Osteoblast (primary cell): ENCODE measurements around the gene PGAM5. TPM values are rescaled to one million over a fixed set of nuclear protein-coding genes. Genes with fewer than 3 reads are reported as not detected.

Experiments used
- DNase-seq: peaks from one replicate; pipeline ENCODE4 v3.0.0; 2011; ENCODE audit warnings: low spot score, mixed read lengths; ENCODE audit not compliant: insufficient read length; ENCODE audit errors: missing footprints
- H2AFZ ChIP-seq: 2 replicates; pipeline ENCODE4 v1.6.0; 2011; ENCODE audit warnings: mild to moderate bottlenecking, low read length
- H3K27ac ChIP-seq: 2 replicates; pipeline ENCODE4 v1.5.1; 2011; ENCODE audit warnings: mild to moderate bottlenecking, low read depth, low read length, moderate library complexity
- H3K27me3 ChIP-seq: 2 replicates; pipeline ENCODE4 v1.6.0; 2012; ENCODE audit warnings: mild to moderate bottlenecking, control low read depth, inconsistent platforms, low read length, moderate library complexity; ENCODE audit not compliant: insufficient read depth
- H3K36me3 ChIP-seq: 2 replicates; pipeline ENCODE4 v1.5.1; 2011; ENCODE audit warnings: mild to moderate bottlenecking, low read length, control low read depth, moderate library complexity; ENCODE audit not compliant: insufficient read depth
- H3K4me1 ChIP-seq: 2 replicates; pipeline ENCODE4 v1.5.1; 2011; ENCODE audit warnings: mild to moderate bottlenecking, low read length, control low read depth, moderate library complexity; ENCODE audit not compliant: insufficient read depth
- H3K4me2 ChIP-seq: 2 replicates; pipeline ENCODE4 v1.6.0; 2011; ENCODE audit warnings: mild to moderate bottlenecking, low read length; ENCODE audit not compliant: insufficient read depth
- H3K4me3 ChIP-seq: fragments of 200-600 bp; sonication (generic); 3 replicates; pipeline ENCODE4 v1.5.1; 2012; ENCODE audit warnings: mild to moderate bottlenecking, low read length, inconsistent platforms; ENCODE audit not compliant: insufficient read depth
- H3K79me2 ChIP-seq: 2 replicates; pipeline ENCODE4 v1.6.0; 2012; ENCODE audit warnings: mild to moderate bottlenecking, low read length, control low read depth, inconsistent platforms; ENCODE audit not compliant: insufficient read depth
- H3K9me3 ChIP-seq: 2 replicates; pipeline ENCODE4 v1.5.1; 2011; ENCODE audit warnings: low read depth, low read length, control low read depth
- H4K20me1 ChIP-seq: 2 replicates; pipeline ENCODE4 v1.6.0; 2012; ENCODE audit warnings: mild to moderate bottlenecking, low read length, control low read depth; ENCODE audit not compliant: insufficient read depth
- total RNA-seq: library from RNA; depleted of rRNA; stranded (reverse); fragments of >200 nt; gene quantifications from 2 replicates; pipeline ENCODE4 v1.2.3, GENCODE V29; 2012
- TF ChIP-seq, protein P1 (sequence below): IDR thresholded peaks from 2 replicates; pipeline ENCODE4 v1.5.1; 2011; ENCODE audit warnings: mild to moderate bottlenecking, low read depth, low read length, moderate library complexity; ENCODE audit errors: extremely low read depth

Gene PGAM5
- total RNA-seq, 1 donor, result 24.6 TPM

DNA sequence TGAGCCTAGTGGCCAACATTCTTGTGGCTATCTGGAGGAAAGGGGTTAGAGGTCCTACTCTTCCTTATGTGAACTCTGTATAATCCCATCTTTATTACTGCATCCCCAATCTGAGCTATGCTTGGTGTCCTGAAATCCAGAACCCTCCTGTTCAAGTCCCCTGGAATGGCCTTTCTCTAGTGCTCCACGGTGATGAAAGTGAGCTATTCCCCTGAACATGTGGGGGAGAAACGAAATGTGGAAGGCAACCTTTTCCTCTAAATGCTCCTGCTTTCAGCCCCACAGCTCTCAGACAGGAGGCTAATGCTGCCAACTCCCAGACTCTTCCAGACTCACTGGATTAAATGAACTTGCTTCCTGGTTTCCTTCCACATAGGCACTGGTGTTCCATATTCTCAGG lies 2.5 kb upstream of the PGAM5 start:
- Histone ChIP-seq H4K20me1 (no peaks in the 10 kb centered on the region), H3K27ac (no peak overlapping the region), H3K36me3 (peaks cover 4% of the 10 kb centered on the region), H3K9me3 (no peaks in the 10 kb centered on the region), H3K27me3 (no peaks in the 10 kb centered on the region), H3K4me3 (no peak overlapping the region), H3K4me2 (no peak overlapping the region), H2AFZ (no peak overlapping the region), H3K79me2 (peaks cover 31% of the 10 kb centered on the region), H3K4me1 (peaks cover 11% of the 10 kb centered on the region)
- no peak for DNase-seq
- TF ChIP-seq, protein P1, sequence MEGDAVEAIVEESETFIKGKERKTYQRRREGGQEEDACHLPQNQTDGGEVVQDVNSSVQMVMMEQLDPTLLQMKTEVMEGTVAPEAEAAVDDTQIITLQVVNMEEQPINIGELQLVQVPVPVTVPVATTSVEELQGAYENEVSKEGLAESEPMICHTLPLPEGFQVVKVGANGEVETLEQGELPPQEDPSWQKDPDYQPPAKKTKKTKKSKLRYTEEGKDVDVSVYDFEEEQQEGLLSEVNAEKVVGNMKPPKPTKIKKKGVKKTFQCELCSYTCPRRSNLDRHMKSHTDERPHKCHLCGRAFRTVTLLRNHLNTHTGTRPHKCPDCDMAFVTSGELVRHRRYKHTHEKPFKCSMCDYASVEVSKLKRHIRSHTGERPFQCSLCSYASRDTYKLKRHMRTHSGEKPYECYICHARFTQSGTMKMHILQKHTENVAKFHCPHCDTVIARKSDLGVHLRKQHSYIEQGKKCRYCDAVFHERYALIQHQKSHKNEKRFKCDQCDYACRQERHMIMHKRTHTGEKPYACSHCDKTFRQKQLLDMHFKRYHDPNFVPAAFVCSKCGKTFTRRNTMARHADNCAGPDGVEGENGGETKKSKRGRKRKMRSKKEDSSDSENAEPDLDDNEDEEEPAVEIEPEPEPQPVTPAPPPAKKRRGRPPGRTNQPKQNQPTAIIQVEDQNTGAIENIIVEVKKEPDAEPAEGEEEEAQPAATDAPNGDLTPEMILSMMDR, result no peak

DNA sequence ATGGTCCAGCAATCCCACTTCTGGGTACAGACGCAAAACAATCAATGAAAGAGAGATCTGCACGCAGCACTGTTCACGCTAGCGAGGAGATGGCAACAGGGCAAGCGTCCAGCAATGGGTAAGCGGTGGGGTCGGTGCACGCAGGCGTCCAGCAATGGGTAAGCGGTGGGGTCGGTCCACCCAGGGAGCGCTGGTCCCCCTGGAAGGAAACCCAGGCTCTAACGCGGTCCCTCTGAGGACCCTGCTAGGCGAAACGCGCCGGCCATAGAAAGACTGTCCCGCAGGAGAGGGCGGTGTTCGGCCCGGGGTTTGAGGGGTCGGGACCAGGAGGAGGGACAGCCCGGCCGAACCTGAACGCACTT lies 618 bp upstream of the PGAM5 start:
- Histone ChIP-seq H3K27ac (peak overlapping the region; percentile 45), H4K20me1 (peaks cover 6% of the 10 kb centered on the region), H3K79me2 (peaks cover 49% of the 10 kb centered on the region), H3K4me2 (peak overlapping the region; percentile 91), H3K27me3 (no peaks in the 10 kb centered on the region), H3K9me3 (no peaks in the 10 kb centered on the region), H3K4me3 (peak overlapping the region; percentile 96), H3K36me3 (no peaks in the 10 kb centered on the region), H2AFZ (peak overlapping the region; percentile 96), H3K4me1 (peaks cover 11% of the 10 kb centered on the region)
- TF ChIP-seq, protein P1, result no peak
- DNase-seq, result peak; percentile 76

DNA sequence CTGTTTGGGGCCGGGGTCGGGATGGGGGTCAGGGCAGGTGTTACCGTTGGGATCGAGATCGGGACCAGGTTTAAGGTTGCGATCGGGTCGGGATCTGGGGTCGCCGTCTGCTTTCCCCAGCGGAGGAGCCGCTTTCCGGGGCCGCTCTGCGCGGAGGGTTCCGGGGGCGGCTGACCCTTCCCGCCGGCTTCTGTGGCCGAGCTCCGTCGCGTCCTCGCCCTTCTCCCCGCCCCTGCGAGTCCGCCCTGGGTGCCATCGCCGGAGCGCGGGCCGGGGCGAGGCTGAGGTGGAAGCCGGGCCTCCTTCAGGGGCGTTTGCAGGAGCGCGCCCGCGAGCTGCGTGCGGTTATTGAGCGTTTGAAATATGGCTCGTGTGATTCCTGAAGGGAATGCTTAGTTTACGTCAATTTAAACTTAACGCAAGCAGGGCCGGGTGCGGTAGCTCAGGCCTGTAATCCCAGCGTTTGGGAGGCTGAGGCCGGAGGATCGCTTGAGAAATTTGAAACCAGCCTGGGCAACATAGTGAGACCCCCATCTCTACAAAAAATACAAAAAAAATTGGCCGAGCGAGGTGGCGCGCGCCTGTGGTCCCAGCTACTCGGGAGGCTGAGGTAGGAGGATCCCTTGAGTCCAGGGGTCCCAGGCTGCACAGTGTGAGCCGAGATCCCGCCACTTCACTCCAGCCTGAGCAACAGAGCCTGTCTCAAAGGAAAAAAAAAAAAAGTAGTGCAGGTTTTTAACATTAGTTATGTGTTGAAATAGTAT lies 620 bp downstream of the PGAM5 start:
- Histone ChIP-seq H3K4me2 (peak overlapping the region; percentile 78), H4K20me1 (peaks cover 6% of the 10 kb centered on the region), H3K4me1 (peaks cover 11% of the 10 kb centered on the region), H3K9me3 (no peaks in the 10 kb centered on the region), H3K27ac (peak overlapping the region; percentile 33), H3K79me2 (peaks cover 50% of the 10 kb centered on the region), H3K27me3 (no peaks in the 10 kb centered on the region), H2AFZ (peak overlapping the region; percentile 51), H3K36me3 (no peaks in the 10 kb centered on the region), H3K4me3 (peak overlapping the region; percentile 96)
- DNase-seq, result peak; percentile 91
- TF ChIP-seq, protein P1, result no peak

DNA sequence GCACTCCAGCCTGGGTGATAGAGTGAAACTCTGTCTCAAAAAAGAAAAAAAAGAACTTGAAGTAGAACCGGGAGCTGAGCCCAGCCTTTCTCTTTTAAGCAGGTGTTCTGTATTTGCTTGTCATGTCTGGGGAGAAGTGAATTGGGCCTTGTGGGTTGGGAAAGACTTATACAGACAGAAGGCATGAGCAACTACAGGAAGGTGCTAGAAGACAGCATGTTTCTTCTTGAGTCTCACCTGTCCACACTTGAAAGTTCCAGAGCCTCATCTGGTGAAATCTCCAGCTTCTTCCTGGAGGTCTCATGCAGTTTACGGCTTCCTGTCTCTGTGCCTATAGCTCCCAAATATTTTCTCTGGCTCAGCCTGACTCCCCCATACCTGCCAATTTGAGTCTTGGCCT lies 2.5 kb downstream of the PGAM5 start:
- no peak overlapping the region for H3K27ac ChIP-seq
- H3K4me3 ChIP-seq, result no peak overlapping the region
- TF ChIP-seq, protein P1, result no peak
- peaks cover 54% of the 10 kb centered on the region for H3K79me2 ChIP-seq
- no peaks in the 10 kb centered on the region for H3K27me3 ChIP-seq
- peaks cover 8% of the 10 kb centered on the region for H4K20me1 ChIP-seq
- H3K4me2 ChIP-seq, result no peak overlapping the region
- H3K36me3 ChIP-seq, result peaks cover 5% of the 10 kb centered on the region
- no peak overlapping the region for H2AFZ ChIP-seq
- H3K4me1 ChIP-seq, result peaks cover 11% of the 10 kb centered on the region
- no peak for DNase-seq
- no peaks in the 10 kb centered on the region for H3K9me3 ChIP-seq
